Cardiac fibroblast (primary cell): ENCODE data around the gene PALLD.

Source experiments
- DNase-seq, 2 donors: peaks; one replicate each; pipeline versions ENCODE4 v3.0.0 to v3.0.0-alpha.2; 2010; ENCODE audit warnings: low read depth in 2 of 2
- H3K4me3 ChIP-seq, 2 donors: replicated peaks in 1 of 2; 1 replicate in 1 of 2; 2 replicates in 1 of 2; pipeline ENCODE4 v1.5.1; 2011; ENCODE audit warnings: low read depth in 2 of 2, low read length in 2 of 2, mild to moderate bottlenecking in 2 of 2, moderate library complexity in 1 of 2
- TF ChIP-seq, protein P1 (sequence below): IDR thresholded peaks from one replicate; pipeline ENCODE4 v1.5.1; 2011; ENCODE audit warnings: low read depth, mild to moderate bottlenecking, low read length, inconsistent platforms

The PALLD gene

GRCh38 chr4:168886351-168886750, 389.5 kb downstream of the PALLD start:
- TF ChIP-seq, protein P1, sequence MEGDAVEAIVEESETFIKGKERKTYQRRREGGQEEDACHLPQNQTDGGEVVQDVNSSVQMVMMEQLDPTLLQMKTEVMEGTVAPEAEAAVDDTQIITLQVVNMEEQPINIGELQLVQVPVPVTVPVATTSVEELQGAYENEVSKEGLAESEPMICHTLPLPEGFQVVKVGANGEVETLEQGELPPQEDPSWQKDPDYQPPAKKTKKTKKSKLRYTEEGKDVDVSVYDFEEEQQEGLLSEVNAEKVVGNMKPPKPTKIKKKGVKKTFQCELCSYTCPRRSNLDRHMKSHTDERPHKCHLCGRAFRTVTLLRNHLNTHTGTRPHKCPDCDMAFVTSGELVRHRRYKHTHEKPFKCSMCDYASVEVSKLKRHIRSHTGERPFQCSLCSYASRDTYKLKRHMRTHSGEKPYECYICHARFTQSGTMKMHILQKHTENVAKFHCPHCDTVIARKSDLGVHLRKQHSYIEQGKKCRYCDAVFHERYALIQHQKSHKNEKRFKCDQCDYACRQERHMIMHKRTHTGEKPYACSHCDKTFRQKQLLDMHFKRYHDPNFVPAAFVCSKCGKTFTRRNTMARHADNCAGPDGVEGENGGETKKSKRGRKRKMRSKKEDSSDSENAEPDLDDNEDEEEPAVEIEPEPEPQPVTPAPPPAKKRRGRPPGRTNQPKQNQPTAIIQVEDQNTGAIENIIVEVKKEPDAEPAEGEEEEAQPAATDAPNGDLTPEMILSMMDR = no peak
- DNase-seq = peak in 1 of 2 donors; percentile 84
- no peak overlapping the region for H3K4me3 ChIP-seq

GRCh38 chr4:168887809-168888208, 391.0 kb downstream of the PALLD start:
- H3K4me3 ChIP-seq = no peak overlapping the region
- DNase-seq = no peak
- TF ChIP-seq, protein P1 = no peak

DNA sequence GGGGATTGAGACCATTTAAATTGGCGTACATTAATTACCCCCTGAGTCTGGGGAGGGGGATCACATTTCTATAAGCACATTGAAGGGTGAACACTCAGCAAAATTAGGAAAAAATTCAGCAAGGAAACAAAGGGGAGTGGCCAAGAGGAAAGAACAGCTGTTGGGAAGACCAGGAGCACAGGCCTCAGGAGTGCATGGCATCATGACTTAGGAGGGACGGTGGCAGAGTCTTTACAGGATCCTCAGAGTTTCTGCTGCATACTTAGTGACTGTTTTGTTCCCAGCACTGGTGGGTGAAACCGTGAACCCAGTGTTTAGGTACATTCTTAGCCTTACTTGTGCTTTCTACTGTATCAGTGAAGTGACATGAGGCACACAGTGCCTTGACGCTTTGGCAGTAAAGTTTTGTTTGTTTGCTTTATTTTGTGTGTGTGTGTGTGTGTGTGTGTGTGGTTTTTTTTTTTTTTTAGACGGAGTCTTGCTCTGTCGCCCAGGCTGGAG, 391.9 kb downstream of the PALLD start:
- TF ChIP-seq, protein P1 = no peak
- no peak for DNase-seq
- H3K4me3 ChIP-seq = no peak overlapping the region

GRCh38 chr4:168891086-168891485, 394.2 kb downstream of the PALLD start:
- TF ChIP-seq, protein P1 = no peak
- DNase-seq = no peak

GRCh38 chr4:168891688-168892087, 394.8 kb downstream of the PALLD start:
- no peak for DNase-seq
- TF ChIP-seq, protein P1 = no peak
- H3K4me3 ChIP-seq = no peak overlapping the region

More at GRCh38 chr4:168891086-168891485, 394.2 kb downstream of the PALLD start:
- H3K4me3 ChIP-seq = no peak overlapping the region

DNA sequence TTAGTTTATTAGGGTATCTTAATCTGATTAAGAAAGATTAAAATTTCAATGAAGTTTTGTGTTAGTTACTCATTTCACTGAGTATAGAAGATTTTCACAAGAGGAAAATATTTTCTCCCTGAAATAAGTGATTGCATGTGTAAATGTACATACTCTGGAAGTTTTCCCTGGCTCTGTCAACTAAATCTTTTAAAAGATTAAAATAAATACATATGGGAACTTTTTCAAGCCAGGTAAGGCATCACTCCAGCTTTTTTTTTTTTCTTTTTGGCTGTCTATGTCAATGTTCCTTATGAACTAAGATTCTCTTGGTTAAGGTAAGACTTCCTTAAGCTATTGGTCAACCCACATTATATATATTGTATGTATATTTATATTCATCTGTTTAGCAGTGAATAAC, 395.6 kb downstream of the PALLD start:
- H3K4me3 ChIP-seq = no peak overlapping the region
- no peak for DNase-seq
- TF ChIP-seq, protein P1 = no peak

DNA sequence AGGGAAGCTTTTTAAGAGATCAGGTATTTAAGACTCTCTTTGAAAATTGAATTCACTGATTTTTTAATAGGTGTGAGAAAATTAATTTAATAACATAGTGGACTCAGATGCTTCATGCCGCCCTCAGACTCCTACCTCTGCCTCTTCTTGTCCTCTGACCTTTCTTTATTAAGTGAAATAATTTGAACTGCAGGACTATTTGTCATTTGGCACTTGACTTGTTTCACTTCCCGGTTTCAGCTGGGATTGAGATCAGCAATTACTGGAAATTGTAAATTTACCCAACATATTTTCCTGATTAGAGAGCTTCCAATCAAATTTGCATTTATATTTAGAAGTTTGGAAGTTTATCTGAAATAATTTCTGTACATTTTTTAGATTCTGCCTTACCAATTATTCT, 396.4 kb downstream of the PALLD start:
- TF ChIP-seq, protein P1 = no peak
- no peak overlapping the region for H3K4me3 ChIP-seq

More for the DNA sequence above, 396.4 kb downstream of the PALLD start:
- no peak for DNase-seq
